ENCODE results near the gene RPL13A. TPM values are rescaled to one million over a fixed set of nuclear protein-coding genes. Genes with fewer than 3 reads are reported as not detected.

RPL13A gene
- total and polyA plus RNA-seq, 9 of the 15 experiments (the other 6 are each of a cell fraction or from before 2014, with no cell fraction given): 1,744 to 5,482 (median 2,949) TPM

- TF ChIP-seq ELK1 (CRISPR knock-in tag; IDR thresholded peaks at IDR 0.05) (no peak), FOXJ2 (tag; IDR thresholded peaks at IDR 0.05) (peak; percentile 74; the same call in 1 of the 2 replicates), MAFF (IDR thresholded peaks at IDR 0.05; ENCODE audit: low read length) (no peak), KDM2B (CRISPR knock-in tag; IDR thresholded peaks at IDR 0.05) (no peak), ZNF395 (CRISPR knock-in tag; IDR thresholded peaks at IDR 0.05) (peak; percentile 37; the same call in 1 of the 2 replicates), ZNF586 (CRISPR knock-in tag; conservative IDR thresholded peaks at IDR 0.05) (no peak), GTF3C2 (IDR thresholded peaks at IDR 0.05; ENCODE audit: borderline replicate concordance, extremely low read depth, insufficient read length) (no peak), FOXK1 (CRISPR knock-in tag; IDR thresholded peaks at IDR 0.05; ENCODE audit: borderline replicate concordance) (no peak), SNAPC5 (CRISPR knock-in tag; IDR thresholded peaks at IDR 0.05) (no peak), PCBP1 (IDR thresholded peaks at IDR 0.05; ENCODE audit: low read depth, low read length, poor library complexity, severe bottlenecking) (no peak)
These were observed 34.2 kb upstream of the RPL13A start, which contains the start of gene ALDH16A1 (continued) for GRCh38 chr19:49453013-49453756.
